Subcutaneous abdominal adipose tissue (tissue), 5 donors: ENCODE results near the gene TRIM56.
"Not testable (repeated sequence)": the region's sequence is repeated elsewhere in the genome, so short reads cannot be mapped to it uniquely, and the experiment has no call there.

Experiments used
- H3K27ac ChIP-seq: one replicate; pipeline ENCODE4 v1.7.0; 2013; ENCODE audit warnings: low read depth, mild to moderate bottlenecking, inconsistent platforms, low read length, moderate library complexity
- H3K27me3 ChIP-seq, 5 donors: one replicate each; pipeline ENCODE4 v1.7.0; 2013; ENCODE audit warnings: low read length in 5 of 5, inconsistent platforms in 1 of 5; ENCODE audit not compliant: control insufficient read depth in 5 of 5, insufficient read depth in 4 of 5
- H3K36me3 ChIP-seq, 5 donors: one replicate each; pipeline ENCODE4 v1.7.0; 2013; ENCODE audit warnings: low read length in 5 of 5; ENCODE audit not compliant: control insufficient read depth in 5 of 5, insufficient read depth in 5 of 5
- H3K4me1 ChIP-seq, 5 donors: one replicate each; pipeline ENCODE4 v1.7.0; 2013; ENCODE audit warnings: low read length in 5 of 5, mild to moderate bottlenecking in 3 of 5, moderate library complexity in 1 of 5; ENCODE audit not compliant: control insufficient read depth in 5 of 5, insufficient read depth in 5 of 5
- H3K4me3 ChIP-seq, 5 donors: one replicate each; pipeline ENCODE4 v1.7.0; 2013; ENCODE audit warnings: low read length in 5 of 5, low read depth in 1 of 5
- H3K9ac ChIP-seq, 5 donors: one replicate each; pipeline ENCODE4 v1.7.0; 2013; ENCODE audit warnings: low read length in 5 of 5, mild to moderate bottlenecking in 4 of 5, moderate library complexity in 3 of 5
- H3K9me3 ChIP-seq, 5 donors: one replicate each; pipeline ENCODE4 v1.7.0; 2013; ENCODE audit warnings: low read length in 5 of 5; ENCODE audit not compliant: control insufficient read depth in 5 of 5
- donor health status: healthy.
- donor health status: healthy.
- donor health status: healthy.
- donor health status: healthy.
- donor health status: healthy.

Gene TRIM56

GRCh38 chr7:101068401-101068800, 16.9 kb upstream of the TRIM56 start:
- H3K36me3 ChIP-seq, result no peaks in the 10 kb centered on the region
- peaks cover 5 to 22% (median 9%) of the 10 kb centered on the region in 5 donors for H3K27me3 ChIP-seq
- H3K9me3 ChIP-seq, result no peaks in the 10 kb centered on the region
- H3K4me3 ChIP-seq, result no peak overlapping the region
- no peak overlapping the region for H3K27ac ChIP-seq
- H3K4me1 ChIP-seq, result peaks cover 0 to 9% (median 6%) of the 10 kb centered on the region in 5 donors
- no peak overlapping the region for H3K9ac ChIP-seq

- not testable (repeated sequence) for H3K36me3 ChIP-seq, H3K4me3 ChIP-seq, H3K27me3 ChIP-seq, H3K9me3 ChIP-seq, H3K4me1 ChIP-seq, H3K27ac ChIP-seq, H3K9ac ChIP-seq
These were observed 13.7 kb upstream of the TRIM56 start for GRCh38 chr7:101071362-101072104.

- no peak overlapping the region for H3K9ac ChIP-seq
- H3K4me3 ChIP-seq, result no peak overlapping the region
- H3K27me3 ChIP-seq, result peaks cover 0 to 3% (median 0%) of the 10 kb centered on the region in 5 donors
- H3K4me1 ChIP-seq, result peaks cover 0 to 3% (median 0%) of the 10 kb centered on the region in 5 donors
- H3K9me3 ChIP-seq, result no peaks in the 10 kb centered on the region
- H3K27ac ChIP-seq, result no peak overlapping the region
- no peaks in the 10 kb centered on the region for H3K36me3 ChIP-seq
These were observed 9.6 kb upstream of the TRIM56 start for GRCh38 chr7:101075646-101076045.

GRCh38 chr7:101076183-101076582, 9.1 kb upstream of the TRIM56 start:
- H3K4me3 ChIP-seq, H3K4me1 ChIP-seq, H3K27ac ChIP-seq, H3K9me3 ChIP-seq, H3K36me3 ChIP-seq, H3K9ac ChIP-seq, H3K27me3 ChIP-seq: not testable (repeated sequence)

- no peak overlapping the region for H3K4me3 ChIP-seq
- no peaks in the 10 kb centered on the region for H3K9me3 ChIP-seq
- peaks cover 0 to 3% (median 0%) of the 10 kb centered on the region in 5 donors for H3K27me3 ChIP-seq
- peaks cover 0 to 3% (median 0%) of the 10 kb centered on the region in 5 donors for H3K4me1 ChIP-seq
- no peak overlapping the region for H3K27ac ChIP-seq
- H3K9ac ChIP-seq, result no peak overlapping the region
- no peaks in the 10 kb centered on the region for H3K36me3 ChIP-seq
These were observed 7.8 kb upstream of the TRIM56 start for GRCh38 chr7:101077303-101078086.

GRCh38 chr7:101081432-101081831, 3.8 kb upstream of the TRIM56 start:
- no peak overlapping the region for H3K27ac ChIP-seq
- no peaks in the 10 kb centered on the region for H3K9me3 ChIP-seq
- H3K36me3 ChIP-seq, result no peaks in the 10 kb centered on the region
- peaks cover 5 to 15% (median 12%) of the 10 kb centered on the region in 5 donors for H3K4me1 ChIP-seq
- H3K4me3 ChIP-seq, result no peak overlapping the region
- H3K27me3 ChIP-seq, result no peaks in the 10 kb centered on the region
- H3K9ac ChIP-seq, result no peak overlapping the region

GRCh38 chr7:101084865-101085161, 468 bp upstream of the TRIM56 start:
- Histone ChIP-seq H3K4me1 (peaks cover 6 to 46% (median 34%) of the 10 kb centered on the region in 5 donors), H3K9ac (peak overlapping the region; percentile 31 to 99 (median 57)), H3K27ac (peak overlapping the region; percentile 99), H3K9me3 (no peaks in the 10 kb centered on the region), H3K4me3 (peak overlapping the region; percentile 67 to 98 (median 97)), H3K27me3 (no peaks in the 10 kb centered on the region), H3K36me3 (peaks cover 0 to 32% (median 28%) of the 10 kb centered on the region in 5 donors)

- Histone ChIP-seq H3K9me3 (no peaks in the 10 kb centered on the region), H3K4me3 (peak overlapping the region in 1 of 5 donors; percentile 4), H3K27ac (peak overlapping the region; percentile 99), H3K36me3 (peaks cover 0 to 43% (median 32%) of the 10 kb centered on the region in 5 donors), H3K9ac (peak overlapping the region in 1 of 5 donors; percentile 31), H3K4me1 (peaks cover 6 to 52% (median 34%) of the 10 kb centered on the region in 5 donors), H3K27me3 (no peaks in the 10 kb centered on the region)
These were observed 2.2 kb downstream of the TRIM56 start for GRCh38 chr7:101087334-101088068.

- peaks cover 6 to 52% (median 34%) of the 10 kb centered on the region in 5 donors for H3K4me1 ChIP-seq
These were observed 2.8 kb downstream of the TRIM56 start for GRCh38 chr7:101088069-101088425.

More at GRCh38 chr7:101088069-101088425, 2.8 kb downstream of the TRIM56 start:
- no peak overlapping the region for H3K27ac ChIP-seq
- no peaks in the 10 kb centered on the region for H3K9me3 ChIP-seq
- no peak overlapping the region for H3K4me3 ChIP-seq
- no peak overlapping the region for H3K9ac ChIP-seq
- peaks cover 0 to 43% (median 32%) of the 10 kb centered on the region in 5 donors for H3K36me3 ChIP-seq
- no peaks in the 10 kb centered on the region for H3K27me3 ChIP-seq
